Ecto neural progenitor cell (in vitro differentiated cells): ENCODE data around the gene MUCL3.
"Not testable (repeated sequence)": the region's sequence is repeated elsewhere in the genome, so short reads cannot be mapped to it uniquely, and the experiment has no call there.

Source experiments
- DNase-seq: peaks from one replicate; pipeline ENCODE4 v3.0.0-alpha.2; 2018; ENCODE audit warnings: low spot score

The MUCL3 gene, protein sequence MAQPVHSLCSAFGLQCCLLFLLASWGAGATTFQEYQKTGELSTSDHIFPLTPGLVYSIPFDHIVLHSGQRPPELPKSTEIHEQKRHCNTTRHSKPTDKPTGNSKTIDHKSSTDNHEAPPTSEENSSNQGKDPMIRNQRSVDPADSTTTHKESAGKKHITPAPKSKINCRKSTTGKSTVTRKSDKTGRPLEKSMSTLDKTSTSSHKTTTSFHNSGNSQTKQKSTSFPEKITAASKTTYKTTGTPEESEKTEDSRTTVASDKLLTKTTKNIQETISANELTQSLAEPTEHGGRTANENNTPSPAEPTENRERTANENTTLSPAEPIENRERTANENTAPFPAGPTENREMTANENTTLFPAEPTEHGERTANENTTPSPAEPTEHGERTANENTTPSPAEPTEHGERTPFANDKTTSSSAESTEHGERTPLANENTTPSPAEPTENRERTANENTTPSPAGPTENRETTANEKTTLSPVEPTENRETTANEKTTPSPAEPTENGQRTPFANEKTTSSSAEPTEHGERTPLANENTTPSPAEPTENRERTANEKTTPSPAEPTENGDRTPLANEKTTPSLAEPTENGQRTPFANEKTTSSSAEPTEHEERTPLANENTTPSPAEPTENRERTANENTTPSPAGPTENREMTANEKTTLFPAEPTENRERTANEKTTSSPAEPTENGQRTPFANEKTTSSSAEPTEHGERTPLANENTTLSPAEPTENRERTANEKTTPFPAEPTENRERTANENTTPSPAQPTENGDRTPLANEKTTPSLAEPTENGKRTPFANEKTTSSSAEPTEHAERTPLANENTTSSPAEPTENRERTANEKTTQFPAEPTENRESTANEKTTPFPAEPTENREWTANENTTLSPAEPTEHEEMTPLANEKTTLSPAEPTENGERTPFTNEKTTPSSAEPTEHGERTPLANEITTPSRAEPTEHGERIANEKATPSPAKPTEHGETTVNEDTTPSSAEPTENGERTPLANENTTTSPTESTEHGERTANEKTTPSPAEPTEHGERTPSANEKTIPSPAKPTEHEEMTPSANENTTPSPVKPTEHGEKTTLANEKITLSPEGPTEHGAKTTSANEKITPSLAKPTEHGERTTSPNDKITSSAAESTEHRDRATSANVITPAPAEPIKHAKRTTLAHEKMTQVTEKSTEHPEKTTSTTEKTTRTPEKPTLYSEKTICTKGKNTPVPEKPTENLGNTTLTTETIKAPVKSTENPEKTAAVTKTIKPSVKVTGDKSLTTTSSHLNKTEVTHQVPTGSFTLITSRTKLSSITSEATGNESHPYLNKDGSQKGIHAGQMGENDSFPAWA (N-terminal part only)

DNA sequence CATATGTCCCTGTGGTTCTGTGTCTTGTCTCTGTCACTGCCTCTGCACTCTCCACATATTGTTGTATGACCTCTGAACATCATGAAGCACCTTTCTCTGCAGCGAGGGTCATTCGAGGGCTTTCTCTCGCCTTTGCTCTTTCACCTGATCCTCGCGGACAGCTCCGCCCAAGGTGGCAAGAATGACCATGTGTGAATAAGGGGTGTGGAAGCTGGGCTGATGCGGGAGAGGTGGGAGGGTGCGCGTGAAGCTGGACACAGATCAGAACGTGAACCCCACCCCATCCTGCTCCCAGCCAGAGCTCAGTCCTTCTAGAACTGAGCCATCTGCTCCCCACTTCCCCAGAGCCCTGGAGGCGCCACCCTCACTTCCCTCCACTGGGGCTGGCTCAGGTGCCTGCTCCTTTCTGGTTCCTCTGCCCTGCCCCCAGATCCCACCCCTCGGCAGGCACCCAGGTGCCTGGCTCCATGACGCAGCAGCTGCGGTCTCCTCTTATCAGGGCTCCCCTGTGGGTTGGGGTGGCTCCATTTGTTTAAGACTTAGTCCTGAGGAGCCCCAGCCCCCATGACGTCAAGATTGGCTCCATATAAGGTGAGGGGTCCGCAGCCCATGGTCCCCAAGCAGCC, at the start of gene MUCL3:
TSS of gene MUCL3 (plus strand) at position 613 of the 626 bp plus-strand sequence. CDS start 27 bp downstream, outside the sequence.
- DNase-seq: no peak

DNA sequence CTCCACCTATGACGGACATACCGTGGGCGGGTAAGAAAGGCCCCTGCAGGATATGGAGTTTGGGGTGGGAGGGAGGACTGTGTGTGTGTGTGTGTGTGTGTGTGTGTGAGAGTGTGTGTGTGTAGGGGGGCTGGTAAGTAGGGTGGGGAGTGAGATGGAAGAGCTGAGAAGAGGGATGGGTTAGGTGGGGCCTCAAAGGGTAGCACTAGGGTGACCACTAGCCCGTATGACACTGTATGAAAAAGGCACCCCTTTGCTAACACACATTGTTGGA, 49.4 kb upstream of the MUCL3 start:
- no peak for DNase-seq

DNA sequence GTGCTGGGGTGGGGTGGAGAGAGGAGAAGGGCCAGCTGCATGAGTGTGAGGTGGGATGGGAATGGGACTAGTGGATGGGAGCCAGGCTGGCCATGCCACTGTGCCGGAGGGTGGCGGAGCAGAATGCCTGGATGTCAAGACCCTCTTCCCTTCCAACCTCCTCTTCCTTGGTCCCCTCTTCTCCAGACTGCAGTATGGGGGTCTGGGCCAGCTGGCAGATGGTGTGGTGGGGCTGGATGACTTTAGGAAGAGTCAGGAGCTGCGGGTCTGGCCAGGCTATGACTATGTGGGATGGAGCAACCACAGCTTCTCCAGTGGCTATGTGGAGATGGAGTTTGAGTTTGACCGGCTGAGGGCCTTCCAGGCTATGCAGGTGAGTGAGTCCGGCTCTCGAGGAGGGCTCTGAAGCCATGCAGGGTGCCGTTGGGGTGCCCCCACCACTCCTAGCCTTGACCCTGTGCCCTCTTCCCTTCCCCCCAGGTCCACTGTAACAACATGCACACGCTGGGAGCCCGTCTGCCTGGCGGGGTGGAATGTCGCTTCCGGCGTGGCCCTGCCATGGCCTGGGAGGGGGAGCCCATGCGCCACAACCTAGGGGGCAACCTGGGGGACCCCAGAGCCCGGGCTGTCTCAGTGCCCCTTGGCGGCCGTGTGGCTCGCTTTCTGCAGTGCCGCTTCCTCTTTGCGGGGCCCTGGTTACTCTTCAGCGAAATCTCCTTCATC, 48.8 kb upstream of the MUCL3 start:
- no peak for DNase-seq

DNA sequence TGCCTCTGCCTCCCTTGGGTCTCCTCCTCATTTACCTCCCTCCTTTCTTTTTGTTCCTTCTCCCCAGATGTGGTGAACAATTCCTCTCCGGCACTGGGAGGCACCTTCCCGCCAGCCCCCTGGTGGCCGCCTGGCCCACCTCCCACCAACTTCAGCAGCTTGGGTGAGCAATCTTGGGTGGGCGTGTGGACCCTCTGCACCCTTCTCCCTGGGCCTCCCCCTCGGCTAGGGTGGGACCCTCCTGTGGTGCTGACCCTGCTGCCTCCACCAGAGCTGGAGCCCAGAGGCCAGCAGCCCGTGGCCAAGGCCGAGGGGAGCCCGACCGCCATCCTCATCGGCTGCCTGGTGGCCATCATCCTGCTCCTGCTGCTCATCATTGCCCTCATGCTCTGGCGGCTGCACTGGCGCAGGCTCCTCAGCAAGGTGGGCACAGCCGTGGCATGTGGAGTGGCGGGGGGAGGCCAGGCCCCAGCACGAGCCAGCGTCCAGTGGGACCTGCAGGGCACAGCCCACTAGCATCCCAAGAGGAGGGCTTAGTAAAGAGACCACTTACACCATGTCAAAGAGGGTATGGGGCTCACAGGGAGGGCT, 47.7 kb upstream of the MUCL3 start:
- DNase-seq: no peak

DNA sequence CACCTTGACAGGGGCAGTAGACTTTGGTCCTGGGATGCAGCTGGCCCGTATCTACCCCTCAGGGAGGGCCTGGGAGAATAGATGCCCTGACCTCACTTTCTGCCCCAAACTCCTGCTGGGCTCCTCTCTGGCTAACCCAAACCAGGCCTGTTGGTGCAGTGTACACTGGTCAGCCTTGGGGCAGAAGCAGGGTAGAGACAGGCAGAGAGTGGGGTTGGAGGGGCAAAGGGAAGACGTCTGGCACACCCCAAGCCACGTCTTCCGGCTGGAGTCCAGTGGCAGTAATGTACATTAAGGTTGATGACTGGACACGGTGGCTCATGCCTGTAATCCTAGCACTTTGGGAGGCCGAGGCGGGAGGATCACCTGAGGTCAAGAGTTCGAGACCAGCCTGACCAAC, 47.1 kb upstream of the MUCL3 start:
- no peak for DNase-seq

DNA sequence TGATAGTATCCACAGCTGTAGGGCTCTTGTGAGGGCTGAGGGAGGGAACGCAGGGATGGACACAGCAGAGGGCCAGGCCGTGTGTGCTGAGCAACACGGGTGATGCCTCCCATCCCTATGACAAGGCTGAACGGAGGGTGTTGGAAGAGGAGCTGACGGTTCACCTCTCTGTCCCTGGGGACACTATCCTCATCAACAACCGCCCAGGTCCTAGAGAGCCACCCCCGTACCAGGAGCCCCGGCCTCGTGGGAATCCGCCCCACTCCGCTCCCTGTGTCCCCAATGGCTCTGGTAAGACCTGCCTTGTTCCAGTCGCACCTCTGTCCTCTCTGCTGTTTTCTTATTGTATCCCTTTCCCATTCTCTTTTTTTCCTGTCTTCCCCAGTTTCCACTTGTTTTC, 46.4 kb upstream of the MUCL3 start:
- no peak for DNase-seq

DNA sequence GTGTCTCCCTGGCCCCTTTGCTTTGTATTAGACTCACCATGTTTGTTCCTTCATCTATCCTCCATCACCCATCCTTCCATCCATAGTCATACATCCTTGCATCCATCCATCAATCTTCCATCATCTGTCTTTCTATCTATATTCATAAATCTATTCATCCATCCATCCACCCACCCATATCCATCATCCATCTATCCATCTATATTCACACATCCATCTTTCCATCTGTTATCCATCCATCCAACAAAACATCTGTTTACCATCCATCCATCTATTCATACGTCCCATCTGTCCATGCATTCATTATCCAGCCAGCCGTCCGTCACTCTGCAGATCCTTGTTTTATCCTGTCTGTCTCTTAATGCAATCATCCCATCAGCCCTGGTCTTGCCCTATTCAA, 45.8 kb upstream of the MUCL3 start:
- DNase-seq: no peak

DNA sequence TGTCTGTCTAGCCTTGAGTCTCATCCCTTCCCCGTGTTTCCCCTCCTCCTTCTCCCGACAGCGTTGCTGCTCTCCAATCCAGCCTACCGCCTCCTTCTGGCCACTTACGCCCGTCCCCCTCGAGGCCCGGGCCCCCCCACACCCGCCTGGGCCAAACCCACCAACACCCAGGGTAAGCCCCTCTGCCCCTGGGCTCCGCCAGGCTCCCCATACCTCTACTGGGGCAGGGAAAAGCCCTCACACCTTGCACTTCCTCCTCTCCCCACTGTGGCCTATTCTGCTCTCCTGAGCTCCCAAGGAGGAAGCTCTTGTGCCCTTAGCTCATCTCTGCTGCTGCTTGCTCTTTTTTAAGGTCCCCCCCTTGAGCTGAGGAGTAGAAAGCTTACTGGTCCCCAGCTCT, 45.4 kb upstream of the MUCL3 start:
- DNase-seq: no peak

DNA sequence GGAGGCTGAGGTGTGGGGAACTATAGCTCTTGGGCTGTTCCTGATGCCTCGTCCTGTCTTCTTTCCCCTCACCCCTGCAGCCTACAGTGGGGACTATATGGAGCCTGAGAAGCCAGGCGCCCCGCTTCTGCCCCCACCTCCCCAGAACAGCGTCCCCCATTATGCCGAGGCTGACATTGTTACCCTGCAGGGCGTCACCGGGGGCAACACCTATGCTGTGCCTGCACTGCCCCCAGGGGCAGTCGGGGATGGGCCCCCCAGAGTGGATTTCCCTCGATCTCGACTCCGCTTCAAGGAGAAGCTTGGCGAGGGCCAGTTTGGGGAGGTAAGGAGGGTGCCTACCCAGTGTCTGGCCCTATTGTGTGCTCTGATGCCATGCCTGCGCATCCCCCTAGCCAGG, 44.2 kb upstream of the MUCL3 start:
- no peak for DNase-seq

DNA sequence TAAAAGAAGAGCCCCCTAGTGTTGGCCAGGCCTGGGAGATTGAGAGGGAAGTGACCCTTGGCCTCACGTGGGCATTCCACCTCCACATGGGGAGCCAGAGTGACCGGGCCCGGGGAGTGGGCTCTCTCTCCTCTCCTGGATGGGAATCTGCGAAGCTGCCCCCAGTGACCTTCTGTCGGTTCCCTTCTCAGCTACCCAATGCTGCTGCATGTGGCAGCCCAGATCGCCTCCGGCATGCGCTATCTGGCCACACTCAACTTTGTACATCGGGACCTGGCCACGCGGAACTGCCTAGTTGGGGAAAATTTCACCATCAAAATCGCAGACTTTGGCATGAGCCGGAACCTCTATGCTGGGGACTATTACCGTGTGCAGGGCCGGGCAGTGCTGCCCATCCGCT, 42.9 kb upstream of the MUCL3 start:
- DNase-seq: no peak

DNA sequence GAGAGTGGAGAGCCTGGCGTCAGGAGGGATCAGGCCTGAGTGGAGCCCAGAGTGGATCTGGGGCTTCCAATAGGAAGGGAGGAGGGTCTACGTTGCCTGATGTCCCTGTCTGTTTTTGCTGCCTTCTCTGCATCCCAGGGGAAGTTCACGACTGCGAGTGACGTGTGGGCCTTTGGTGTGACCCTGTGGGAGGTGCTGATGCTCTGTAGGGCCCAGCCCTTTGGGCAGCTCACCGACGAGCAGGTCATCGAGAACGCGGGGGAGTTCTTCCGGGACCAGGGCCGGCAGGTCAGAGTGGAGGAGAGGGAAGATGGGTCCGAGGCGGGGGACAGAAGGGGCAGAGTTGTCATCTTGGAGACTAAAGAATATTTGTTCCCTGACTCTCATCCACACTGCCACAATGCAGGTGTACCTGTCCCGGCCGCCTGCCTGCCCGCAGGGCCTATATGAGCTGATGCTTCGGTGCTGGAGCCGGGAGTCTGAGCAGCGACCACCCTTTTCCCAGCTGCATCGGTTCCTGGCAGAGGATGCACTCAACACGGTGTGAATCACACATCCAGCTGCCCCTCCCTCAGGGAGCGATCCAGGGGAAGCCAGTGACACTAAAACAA, 41.9 kb upstream of the MUCL3 start:
- DNase-seq: no peak

DNA sequence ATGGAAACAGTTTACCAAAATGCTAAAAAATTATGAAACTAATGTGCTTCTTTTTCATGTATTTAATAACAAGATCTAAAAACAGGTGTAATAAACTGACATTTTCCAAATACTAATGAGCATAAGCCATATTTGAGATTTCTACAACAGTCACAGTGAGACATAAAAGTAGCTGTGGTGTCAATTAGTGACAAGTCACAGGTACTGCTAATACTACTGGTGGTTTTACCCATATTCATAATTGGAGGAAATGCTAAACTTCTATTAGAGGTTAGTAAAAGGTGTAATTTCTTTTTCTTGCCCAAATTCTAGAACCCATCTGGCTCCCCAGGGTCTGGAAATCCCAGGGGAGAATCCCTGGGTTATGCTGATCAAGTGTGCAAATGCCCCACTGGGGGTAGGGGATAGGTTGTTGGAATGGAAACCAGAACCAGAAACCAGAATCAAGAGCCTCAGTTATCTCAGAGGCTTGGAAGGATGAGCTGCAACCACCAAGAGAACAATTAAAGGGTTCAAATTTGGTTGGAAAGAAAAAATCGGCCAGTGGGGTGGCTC, 39.8 kb upstream of the MUCL3 start:
- no peak for DNase-seq

DNA sequence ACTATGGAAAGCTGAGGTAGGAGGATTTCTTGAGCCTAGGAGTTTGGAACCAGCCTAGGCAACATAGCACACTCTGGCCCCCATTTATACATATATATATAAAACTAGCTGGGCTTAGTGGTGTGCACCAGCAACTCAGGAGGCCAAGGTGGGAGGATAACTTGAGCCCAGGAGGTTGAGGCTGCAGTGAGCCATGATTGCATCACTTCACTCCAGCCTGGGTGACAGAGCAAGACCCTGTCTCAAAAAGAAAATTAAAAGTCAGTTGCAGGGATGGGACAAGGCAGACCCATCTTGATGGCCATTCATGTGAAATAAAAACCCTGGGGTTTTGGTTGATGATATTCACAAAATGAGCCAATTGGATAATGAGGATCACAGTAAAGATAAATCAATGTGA, 39.3 kb upstream of the MUCL3 start:
- no peak for DNase-seq

DNA sequence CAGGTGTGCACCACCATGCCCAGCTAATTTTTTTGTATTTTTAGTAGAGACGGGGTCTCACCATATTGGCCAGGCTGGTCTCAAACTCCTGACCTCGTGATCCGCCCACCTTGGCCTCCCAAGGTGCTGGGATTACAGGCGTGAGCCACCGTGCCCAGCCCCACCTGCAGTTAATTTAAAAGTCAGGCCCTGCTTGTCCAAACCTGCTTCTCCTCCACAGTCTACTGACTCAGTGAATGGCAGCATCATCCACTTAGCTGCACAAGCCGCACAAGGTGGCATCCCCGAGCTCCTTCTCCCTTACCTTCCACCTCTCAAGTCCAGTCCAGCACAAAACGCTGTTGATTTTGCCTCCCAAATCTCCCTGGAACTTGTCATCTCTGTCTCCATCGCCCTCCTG, 38.6 kb upstream of the MUCL3 start:
- DNase-seq: not testable (repeated sequence)

DNA sequence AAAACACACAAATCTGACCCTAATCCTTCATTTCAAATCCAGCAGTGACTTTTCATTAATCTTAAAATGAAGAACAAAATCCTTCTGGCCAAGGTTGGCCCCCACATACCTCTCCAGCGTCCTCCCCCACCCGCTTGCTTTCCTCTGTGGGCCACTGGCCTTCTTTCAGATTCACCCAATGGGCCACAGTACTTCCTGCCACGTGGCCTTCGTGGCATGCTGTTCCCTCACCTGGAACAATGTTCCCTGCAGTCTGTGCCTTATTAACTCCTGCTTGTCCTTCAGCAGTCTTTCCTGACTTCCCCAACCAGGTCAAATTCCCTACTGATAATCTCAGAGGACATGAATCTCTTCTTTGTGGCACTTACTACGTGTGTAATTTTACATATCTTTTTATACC, 38.1 kb upstream of the MUCL3 start:
- DNase-seq: no peak

DNA sequence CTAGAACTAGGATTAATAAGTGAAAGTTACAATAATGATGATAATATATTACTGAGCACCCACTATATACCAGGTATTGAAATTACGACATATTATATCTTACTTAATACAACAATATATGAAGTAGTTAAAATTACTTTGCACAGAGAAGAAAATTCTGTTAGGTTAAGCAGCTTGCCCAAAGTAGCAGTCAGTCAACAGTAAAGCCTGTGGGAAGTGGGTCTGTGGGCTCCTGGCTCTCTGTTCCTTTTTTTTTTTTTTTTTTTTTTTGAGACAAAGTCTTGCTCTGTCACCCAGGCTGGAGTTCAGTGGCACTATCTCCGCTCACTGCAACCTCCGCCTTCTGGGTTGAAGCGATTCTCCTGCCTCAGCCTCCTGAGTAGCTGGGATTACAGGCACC, 37.5 kb upstream of the MUCL3 start:
- DNase-seq: no peak

DNA sequence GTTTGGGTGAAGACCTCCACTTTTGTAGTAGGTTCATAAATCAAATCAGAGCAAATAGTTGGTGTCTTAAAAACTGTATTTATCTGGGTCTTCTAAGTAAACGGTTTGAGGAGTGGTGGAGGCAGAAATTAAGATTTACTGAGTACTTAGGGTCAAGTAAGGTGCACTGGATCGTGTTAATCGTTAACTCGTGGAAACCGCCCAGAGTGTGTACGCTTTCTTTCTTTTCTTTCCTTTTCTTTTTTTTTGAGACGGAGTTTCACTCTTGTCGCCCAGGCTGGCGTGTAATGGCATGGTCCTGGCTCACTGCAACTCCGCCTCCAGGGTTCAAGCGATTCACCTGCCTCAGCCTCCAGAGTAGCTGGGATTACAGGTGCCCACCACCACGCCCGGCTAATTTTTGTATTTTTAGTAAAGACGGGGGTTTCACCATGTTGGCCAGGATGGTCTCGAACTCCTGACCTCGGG, 33.4 kb upstream of the MUCL3 start:
- not testable (repeated sequence) for DNase-seq

DNA sequence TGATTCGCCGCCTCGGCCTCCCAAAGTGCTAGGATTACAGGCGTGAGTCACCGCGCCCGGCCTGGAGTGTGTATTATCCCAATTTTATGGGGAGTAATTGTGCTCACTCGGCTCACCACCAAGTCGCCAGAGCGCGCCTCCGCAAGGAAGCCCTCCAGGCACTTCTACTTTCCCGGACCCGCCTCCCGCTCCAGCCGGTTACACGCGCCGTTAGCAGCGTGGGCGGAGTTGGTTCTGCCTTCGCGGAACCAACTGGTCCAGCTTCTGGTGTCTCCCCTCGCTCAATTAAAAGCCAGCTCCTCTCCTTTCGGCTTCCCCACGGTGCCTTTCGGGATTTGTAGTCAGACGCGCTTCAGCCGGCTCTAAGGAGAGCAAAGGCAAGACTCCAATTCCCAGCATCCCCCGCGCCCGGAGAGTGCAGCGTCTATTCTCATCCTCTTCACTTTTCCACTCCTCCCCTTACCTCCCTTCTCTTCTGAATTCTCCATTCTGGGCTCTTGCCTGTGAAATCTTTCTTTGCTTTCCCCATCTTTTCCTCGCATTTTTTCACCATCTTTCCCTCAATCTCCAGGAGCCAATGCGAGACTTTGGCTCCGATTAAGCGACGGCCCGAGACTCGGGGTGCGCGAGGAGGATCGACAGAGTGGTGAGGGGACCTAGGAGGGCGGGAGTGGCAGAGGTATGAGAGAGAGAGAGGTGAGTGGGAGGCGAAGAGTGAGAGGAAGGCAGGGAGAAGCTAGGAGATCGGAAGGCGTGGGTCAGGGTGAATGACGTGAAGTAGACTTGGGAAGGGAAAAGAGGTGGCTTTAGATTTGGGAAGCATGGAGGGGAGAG, 32.8 kb upstream of the MUCL3 start, which contains the start of gene GTF2H4:
TSS of gene GTF2H4 (plus strand) at position 450 of the 834 bp plus-strand sequence.
- peak; percentile 95 for DNase-seq

DNA sequence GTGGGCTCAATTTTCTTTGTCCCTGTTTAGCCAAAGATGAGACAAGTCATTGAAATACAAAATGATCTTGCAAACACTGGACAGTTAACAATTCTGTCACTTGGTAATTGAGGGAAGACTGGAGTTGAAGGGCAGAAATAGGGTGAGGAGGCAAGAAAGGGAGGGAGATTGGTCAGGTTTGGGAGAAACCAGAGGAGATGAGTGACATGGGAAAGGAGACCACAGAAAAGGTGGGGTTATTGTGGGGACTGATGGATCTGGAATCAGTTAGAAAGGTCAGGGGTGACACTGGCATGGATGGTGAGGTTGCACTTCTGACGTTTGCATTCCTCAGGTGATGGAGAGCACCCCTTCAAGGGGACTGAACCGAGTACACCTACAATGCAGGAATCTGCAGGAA, 32.1 kb upstream of the MUCL3 start:
- DNase-seq: no peak
